Peyer's patch (tissue), 4 donors: Measurements from ENCODE around the gene OR52K1. TPM values are rescaled to one million over a fixed set of nuclear protein-coding genes. Genes with fewer than 3 reads are reported as not detected.
"Not testable (repeated sequence)": the region's sequence is repeated elsewhere in the genome, so short reads cannot be mapped to it uniquely, and the experiment has no call there.

Source experiments
- DNase-seq, 3 donors: peaks; one replicate each; pipeline ENCODE4 v3.0.0-alpha.2; 2017 to 2019
- H3K27ac ChIP-seq, 4 donors: fragments of 200-600 bp; sonication (generic); one replicate each; pipeline ENCODE4 v1.5.1; 2016 to 2019
- H3K27me3 ChIP-seq, 2 donors: fragments of 200-600 bp; sonication (generic); one replicate each; pipeline ENCODE4 v1.5.1; 2019
- H3K36me3 ChIP-seq, 3 donors: fragments of 200-600 bp; sonication (generic); one replicate each; pipeline ENCODE4 v1.5.1; 2016 to 2019
- H3K4me1 ChIP-seq, 4 donors: fragments of 200-600 bp; sonication (generic); one replicate each; pipeline ENCODE4 v1.5.1; 2016 to 2019
- H3K4me3 ChIP-seq, 4 donors: fragments of 200-600 bp; sonication (generic); 1 replicate in 3 of 4; 2 replicates in 1 of 4; pipeline ENCODE4 v1.5.1; 2016 to 2019; ENCODE audit warnings: mild to moderate bottlenecking in 1 of 4
- H3K9me3 ChIP-seq, 4 donors: fragments of 200-600 bp; sonication (generic); one replicate each; pipeline ENCODE4 v1.5.1; 2016 to 2019; ENCODE audit warnings: mild to moderate bottlenecking in 1 of 4
- CTCF ChIP-seq, 6 experiments: fragments of 450-650 bp in 4 of 6; fragments of 200-600 bp in 2 of 6; sonication (generic) in 1 of 6; IDR thresholded peaks; one replicate each; pipeline ENCODE4 v1.5.1; 2017 to 2019; ENCODE audit warnings: antibody characterized with exemption in 6 of 6, mild to moderate bottlenecking in 3 of 6, moderate library complexity in 1 of 6
- POLR2A ChIP-seq, 2 donors: fragments of 450-650 bp; IDR thresholded peaks; one replicate each; pipeline ENCODE4 v1.5.1; 2017; ENCODE audit warnings: antibody characterized with exemption in 2 of 2, mild to moderate bottlenecking in 2 of 2, moderate library complexity in 2 of 2
- total RNA-seq, 4 donors: library from RNA; depleted of rRNA; stranded (reverse); fragments of >200 nt; gene quantifications; one replicate each; pipeline ENCODE4 v1.1.0, GENCODE V29; 2016

The OR52K1 gene
- total RNA-seq, 4 donors from 2014 or later, result not detected

- DNase-seq, result no peak
- no peak overlapping the region for H3K27ac ChIP-seq
- no peaks in the 10 kb centered on the region for H3K27me3 ChIP-seq
- no peak overlapping the region for H3K4me3 ChIP-seq
- no peak for TF ChIP-seq CTCF (IDR thresholded peaks at IDR 0.05)
- TF ChIP-seq POLR2A (IDR thresholded peaks at IDR 0.05), result no peak
- no peaks in the 10 kb centered on the region for H3K4me1 ChIP-seq
- H3K36me3 ChIP-seq, result no peaks in the 10 kb centered on the region
- no peaks in the 10 kb centered on the region for H3K9me3 ChIP-seq
Observed at GRCh38 chr11:4480577-4481239, 1.7 kb upstream of the OR52K1 start.

- TF ChIP-seq CTCF (IDR thresholded peaks at IDR 0.05) (no peak), POLR2A (IDR thresholded peaks at IDR 0.05) (no peak)
- no peak for DNase-seq
- Histone ChIP-seq H3K4me1 (no peaks in the 10 kb centered on the region), H3K27ac (no peak overlapping the region), H3K36me3 (no peaks in the 10 kb centered on the region), H3K27me3 (no peaks in the 10 kb centered on the region), H3K9me3 (no peaks in the 10 kb centered on the region), H3K4me3 (no peak overlapping the region)
Observed at GRCh38 chr11:4481240-4481582, 1.2 kb upstream of the OR52K1 start.

- Histone ChIP-seq H3K9me3 (no peaks in the 10 kb centered on the region), H3K4me3 (no peak overlapping the region), H3K27ac (no peak overlapping the region), H3K4me1 (no peaks in the 10 kb centered on the region), H3K27me3 (no peaks in the 10 kb centered on the region), H3K36me3 (no peaks in the 10 kb centered on the region)
- DNase-seq, result no peak
- TF ChIP-seq CTCF (IDR thresholded peaks at IDR 0.05) (no peak), POLR2A (IDR thresholded peaks at IDR 0.05) (no peak)
Observed at GRCh38 chr11:4484310-4484709, 1.9 kb downstream of the OR52K1 start.

- H3K27me3 ChIP-seq, H3K4me3 ChIP-seq, DNase-seq: not testable (repeated sequence)
Observed at GRCh38 chr11:4491405-4491804, 9.0 kb downstream of the OR52K1 start.

GRCh38 chr11:4491878-4492606 is 9.6 kb downstream of the OR52K1 start:
- Histone ChIP-seq H3K4me3 (no peak overlapping the region), H3K36me3 (no peaks in the 10 kb centered on the region), H3K27ac (no peak overlapping the region), H3K27me3 (no peaks in the 10 kb centered on the region), H3K4me1 (no peaks in the 10 kb centered on the region), H3K9me3 (no peaks in the 10 kb centered on the region)
- DNase-seq, result no peak
- TF ChIP-seq POLR2A (IDR thresholded peaks at IDR 0.05) (no peak), CTCF (IDR thresholded peaks at IDR 0.05) (no peak)

More at GRCh38 chr11:4491405-4491804, 9.0 kb downstream of the OR52K1 start:
- H3K9me3 ChIP-seq, H3K27ac ChIP-seq, H3K36me3 ChIP-seq, H3K4me1 ChIP-seq: not testable (repeated sequence)

- TF ChIP-seq CTCF (IDR thresholded peaks at IDR 0.05), result no peak
- no peak for TF ChIP-seq POLR2A (IDR thresholded peaks at IDR 0.05)
- no peaks in the 10 kb centered on the region for H3K36me3 ChIP-seq
- H3K27ac ChIP-seq, result no peak overlapping the region
- H3K9me3 ChIP-seq, result no peaks in the 10 kb centered on the region
- DNase-seq, result no peak
- H3K4me3 ChIP-seq, result no peak overlapping the region
- no peaks in the 10 kb centered on the region for H3K27me3 ChIP-seq
- H3K4me1 ChIP-seq, result no peaks in the 10 kb centered on the region
Observed at GRCh38 chr11:4493480-4493818, 11.0 kb downstream of the OR52K1 start.
